ENCODE data around the gene MAN1C1. TPM values are rescaled to one million over a fixed set of nuclear protein-coding genes. Genes with fewer than 3 reads are reported as not detected.

MAN1C1 gene
- total and polyA plus RNA-seq, 10 of the 15 experiments (the other 5 are each of a cell fraction or from before 2014, with no cell fraction given) = 0.12 to 0.56 (median 0.22) TPM; not detected in 3

DNA sequence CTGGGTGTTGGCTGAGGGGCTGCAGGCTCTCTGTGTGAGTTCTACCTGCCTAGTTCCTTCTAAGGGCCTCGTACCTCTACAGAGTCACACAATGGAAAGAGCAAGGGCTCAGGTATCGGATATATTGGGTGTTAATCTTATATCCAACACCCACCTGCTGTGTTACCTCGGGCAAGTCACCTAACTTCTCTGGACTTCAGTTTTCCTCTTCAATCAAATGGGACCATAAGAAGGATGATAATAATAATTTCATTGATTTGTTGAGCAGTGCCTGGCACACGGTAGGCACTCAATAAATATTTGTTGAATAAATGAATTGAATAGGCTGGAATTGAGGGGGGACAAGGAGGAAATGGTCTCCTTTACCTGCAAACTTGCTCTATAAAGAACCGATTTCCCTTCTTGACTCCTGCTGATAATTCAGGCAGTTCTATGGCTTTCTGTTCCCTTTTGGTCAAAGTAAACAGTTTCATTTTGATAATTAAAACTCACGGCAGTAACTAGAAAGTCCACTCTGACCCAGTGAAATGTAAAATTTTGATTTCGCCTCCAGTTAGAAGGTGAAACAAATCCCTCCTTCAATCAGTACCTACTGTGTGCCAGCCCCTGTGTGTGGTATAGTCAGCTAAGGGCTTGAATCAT lies 16.5 kb upstream of the MAN1C1 start (continued):
- TF ChIP-seq, protein P1, sequence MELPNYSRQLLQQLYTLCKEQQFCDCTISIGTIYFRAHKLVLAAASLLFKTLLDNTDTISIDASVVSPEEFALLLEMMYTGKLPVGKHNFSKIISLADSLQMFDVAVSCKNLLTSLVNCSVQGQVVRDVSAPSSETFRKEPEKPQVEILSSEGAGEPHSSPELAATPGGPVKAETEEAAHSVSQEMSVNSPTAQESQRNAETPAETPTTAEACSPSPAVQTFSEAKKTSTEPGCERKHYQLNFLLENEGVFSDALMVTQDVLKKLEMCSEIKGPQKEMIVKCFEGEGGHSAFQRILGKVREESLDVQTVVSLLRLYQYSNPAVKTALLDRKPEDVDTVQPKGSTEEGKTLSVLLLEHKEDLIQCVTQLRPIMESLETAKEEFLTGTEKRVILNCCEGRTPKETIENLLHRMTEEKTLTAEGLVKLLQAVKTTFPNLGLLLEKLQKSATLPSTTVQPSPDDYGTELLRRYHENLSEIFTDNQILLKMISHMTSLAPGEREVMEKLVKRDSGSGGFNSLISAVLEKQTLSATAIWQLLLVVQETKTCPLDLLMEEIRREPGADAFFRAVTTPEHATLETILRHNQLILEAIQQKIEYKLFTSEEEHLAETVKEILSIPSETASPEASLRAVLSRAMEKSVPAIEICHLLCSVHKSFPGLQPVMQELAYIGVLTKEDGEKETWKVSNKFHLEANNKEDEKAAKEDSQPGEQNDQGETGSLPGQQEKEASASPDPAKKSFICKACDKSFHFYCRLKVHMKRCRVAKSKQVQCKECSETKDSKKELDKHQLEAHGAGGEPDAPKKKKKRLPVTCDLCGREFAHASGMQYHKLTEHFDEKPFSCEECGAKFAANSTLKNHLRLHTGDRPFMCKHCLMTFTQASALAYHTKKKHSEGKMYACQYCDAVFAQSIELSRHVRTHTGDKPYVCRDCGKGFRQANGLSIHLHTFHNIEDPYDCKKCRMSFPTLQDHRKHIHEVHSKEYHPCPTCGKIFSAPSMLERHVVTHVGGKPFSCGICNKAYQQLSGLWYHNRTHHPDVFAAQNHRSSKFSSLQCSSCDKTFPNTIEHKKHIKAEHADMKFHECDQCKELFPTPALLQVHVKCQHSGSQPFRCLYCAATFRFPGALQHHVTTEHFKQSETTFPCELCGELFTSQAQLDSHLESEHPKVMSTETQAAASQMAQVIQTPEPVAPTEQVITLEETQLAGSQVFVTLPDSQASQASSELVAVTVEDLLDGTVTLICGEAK (IDR thresholded peaks at IDR 0.05; ENCODE audit: borderline replicate concordance) = no peak
- TF ChIP-seq CEBPB (IDR thresholded peaks at IDR 0.05; ENCODE audit: borderline replicate concordance in 1 of 2, low read depth in 2 of 2, low read length in 2 of 2) (no peak), CREB1 (IDR thresholded peaks at IDR 0.05; ENCODE audit: low read depth) (no peak), ZSCAN29 (IDR thresholded peaks at IDR 0.05) (no peak), BCL11A (IDR thresholded peaks at IDR 0.05; ENCODE audit: low read depth, low read length) (0 out of 2 replicates have a peak, but pooled peaks have one; percentile 26), MEF2B (IDR thresholded peaks at IDR 0.05; ENCODE audit: partially characterized antibody, poor library complexity, severe bottlenecking) (no peak), RFX5 (IDR thresholded peaks at IDR 0.05; ENCODE audit: low read depth, low read length) (no peak), POLR2A (IDR thresholded peaks at IDR 0.05; ENCODE audit: low read depth, low read length) (no peak), POU2F2 (IDR thresholded peaks at IDR 0.05; ENCODE audit: borderline replicate concordance, low read depth, low read length) (no peak)
- TF ChIP-seq, protein P2, sequence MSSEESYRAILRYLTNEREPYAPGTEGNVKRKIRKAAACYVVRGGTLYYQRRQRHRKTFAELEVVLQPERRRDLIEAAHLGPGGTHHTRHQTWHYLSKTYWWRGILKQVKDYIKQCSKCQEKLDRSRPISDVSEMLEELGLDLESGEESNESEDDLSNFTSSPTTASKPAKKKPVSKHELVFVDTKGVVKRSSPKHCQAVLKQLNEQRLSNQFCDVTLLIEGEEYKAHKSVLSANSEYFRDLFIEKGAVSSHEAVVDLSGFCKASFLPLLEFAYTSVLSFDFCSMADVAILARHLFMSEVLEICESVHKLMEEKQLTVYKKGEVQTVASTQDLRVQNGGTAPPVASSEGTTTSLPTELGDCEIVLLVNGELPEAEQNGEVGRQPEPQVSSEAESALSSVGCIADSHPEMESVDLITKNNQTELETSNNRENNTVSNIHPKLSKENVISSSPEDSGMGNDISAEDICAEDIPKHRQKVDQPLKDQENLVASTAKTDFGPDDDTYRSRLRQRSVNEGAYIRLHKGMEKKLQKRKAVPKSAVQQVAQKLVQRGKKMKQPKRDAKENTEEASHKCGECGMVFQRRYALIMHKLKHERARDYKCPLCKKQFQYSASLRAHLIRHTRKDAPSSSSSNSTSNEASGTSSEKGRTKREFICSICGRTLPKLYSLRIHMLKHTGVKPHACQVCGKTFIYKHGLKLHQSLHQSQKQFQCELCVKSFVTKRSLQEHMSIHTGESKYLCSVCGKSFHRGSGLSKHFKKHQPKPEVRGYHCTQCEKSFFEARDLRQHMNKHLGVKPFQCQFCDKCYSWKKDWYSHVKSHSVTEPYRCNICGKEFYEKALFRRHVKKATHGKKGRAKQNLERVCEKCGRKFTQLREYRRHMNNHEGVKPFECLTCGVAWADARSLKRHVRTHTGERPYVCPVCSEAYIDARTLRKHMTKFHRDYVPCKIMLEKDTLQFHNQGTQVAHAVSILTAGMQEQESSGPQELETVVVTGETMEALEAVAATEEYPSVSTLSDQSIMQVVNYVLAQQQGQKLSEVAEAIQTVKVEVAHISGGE (CRISPR knock-in tag; IDR thresholded peaks at IDR 0.05) = no peak
- TF ChIP-seq, protein P3, sequence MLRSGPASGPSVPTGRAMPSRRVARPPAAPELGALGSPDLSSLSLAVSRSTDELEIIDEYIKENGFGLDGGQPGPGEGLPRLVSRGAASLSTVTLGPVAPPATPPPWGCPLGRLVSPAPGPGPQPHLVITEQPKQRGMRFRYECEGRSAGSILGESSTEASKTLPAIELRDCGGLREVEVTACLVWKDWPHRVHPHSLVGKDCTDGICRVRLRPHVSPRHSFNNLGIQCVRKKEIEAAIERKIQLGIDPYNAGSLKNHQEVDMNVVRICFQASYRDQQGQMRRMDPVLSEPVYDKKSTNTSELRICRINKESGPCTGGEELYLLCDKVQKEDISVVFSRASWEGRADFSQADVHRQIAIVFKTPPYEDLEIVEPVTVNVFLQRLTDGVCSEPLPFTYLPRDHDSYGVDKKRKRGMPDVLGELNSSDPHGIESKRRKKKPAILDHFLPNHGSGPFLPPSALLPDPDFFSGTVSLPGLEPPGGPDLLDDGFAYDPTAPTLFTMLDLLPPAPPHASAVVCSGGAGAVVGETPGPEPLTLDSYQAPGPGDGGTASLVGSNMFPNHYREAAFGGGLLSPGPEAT (IDR thresholded peaks at IDR 0.05; ENCODE audit: low read depth) = 0 out of 2 replicates have a peak, but pooled peaks have one; percentile 19
- TF ChIP-seq, protein P4, sequence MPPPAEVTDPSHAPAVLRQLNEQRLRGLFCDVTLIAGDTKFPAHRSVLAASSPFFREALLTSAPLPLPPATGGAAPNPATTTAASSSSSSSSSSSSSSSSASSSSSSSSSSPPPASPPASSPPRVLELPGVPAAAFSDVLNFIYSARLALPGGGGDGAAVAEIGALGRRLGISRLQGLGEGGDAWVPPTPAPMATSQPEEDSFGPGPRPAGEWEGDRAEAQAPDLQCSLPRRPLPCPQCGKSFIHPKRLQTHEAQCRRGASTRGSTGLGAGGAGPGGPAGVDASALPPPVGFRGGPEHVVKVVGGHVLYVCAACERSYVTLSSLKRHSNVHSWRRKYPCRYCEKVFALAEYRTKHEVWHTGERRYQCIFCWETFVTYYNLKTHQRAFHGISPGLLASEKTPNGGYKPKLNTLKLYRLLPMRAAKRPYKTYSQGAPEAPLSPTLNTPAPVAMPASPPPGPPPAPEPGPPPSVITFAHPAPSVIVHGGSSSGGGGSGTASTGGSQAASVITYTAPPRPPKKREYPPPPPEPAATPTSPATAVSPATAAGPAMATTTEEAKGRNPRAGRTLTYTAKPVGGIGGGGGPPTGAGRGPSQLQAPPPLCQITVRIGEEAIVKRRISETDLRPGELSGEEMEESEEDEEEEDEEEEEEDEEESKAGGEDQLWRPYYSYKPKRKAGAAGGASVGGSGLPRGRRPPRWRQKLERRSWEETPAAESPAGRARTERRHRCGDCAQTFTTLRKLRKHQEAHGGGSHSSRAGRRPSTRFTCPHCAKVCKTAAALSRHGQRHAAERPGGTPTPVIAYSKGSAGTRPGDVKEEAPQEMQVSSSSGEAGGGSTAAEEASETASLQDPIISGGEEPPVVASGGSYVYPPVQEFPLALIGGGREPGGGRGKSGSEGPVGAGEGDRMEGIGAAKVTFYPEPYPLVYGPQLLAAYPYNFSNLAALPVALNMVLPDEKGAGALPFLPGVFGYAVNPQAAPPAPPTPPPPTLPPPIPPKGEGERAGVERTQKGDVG (CRISPR knock-in tag; IDR thresholded peaks at IDR 0.05) = no peak
- TF ChIP-seq, protein P5, sequence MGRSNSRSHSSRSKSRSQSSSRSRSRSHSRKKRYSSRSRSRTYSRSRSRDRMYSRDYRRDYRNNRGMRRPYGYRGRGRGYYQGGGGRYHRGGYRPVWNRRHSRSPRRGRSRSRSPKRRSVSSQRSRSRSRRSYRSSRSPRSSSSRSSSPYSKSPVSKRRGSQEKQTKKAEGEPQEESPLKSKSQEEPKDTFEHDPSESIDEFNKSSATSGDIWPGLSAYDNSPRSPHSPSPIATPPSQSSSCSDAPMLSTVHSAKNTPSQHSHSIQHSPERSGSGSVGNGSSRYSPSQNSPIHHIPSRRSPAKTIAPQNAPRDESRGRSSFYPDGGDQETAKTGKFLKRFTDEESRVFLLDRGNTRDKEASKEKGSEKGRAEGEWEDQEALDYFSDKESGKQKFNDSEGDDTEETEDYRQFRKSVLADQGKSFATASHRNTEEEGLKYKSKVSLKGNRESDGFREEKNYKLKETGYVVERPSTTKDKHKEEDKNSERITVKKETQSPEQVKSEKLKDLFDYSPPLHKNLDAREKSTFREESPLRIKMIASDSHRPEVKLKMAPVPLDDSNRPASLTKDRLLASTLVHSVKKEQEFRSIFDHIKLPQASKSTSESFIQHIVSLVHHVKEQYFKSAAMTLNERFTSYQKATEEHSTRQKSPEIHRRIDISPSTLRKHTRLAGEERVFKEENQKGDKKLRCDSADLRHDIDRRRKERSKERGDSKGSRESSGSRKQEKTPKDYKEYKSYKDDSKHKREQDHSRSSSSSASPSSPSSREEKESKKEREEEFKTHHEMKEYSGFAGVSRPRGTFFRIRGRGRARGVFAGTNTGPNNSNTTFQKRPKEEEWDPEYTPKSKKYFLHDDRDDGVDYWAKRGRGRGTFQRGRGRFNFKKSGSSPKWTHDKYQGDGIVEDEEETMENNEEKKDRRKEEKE (IDR thresholded peaks at IDR 0.05) = no peak

Measured in GM12878 (cell line).